Mucosa of descending colon (tissue), 3 donors: Measurements from ENCODE around the gene KDM2B. TPM values are rescaled to one million over a fixed set of nuclear protein-coding genes. Genes with fewer than 3 reads are reported as not detected.

Experiments
- ATAC-seq: fragments of 200-7000 bp; cut with Tn5 transposase; one replicate; pipeline ENCODE4 v1.9.1; 2020; ENCODE audit warnings: mild to moderate bottlenecking, moderate library complexity
- DNase-seq, 3 donors: peaks; one replicate each; pipeline ENCODE4 v3.0.0-alpha.2; 2020
- H3K36me3 ChIP-seq: fragments of 200-600 bp; one replicate; pipeline ENCODE4 v1.8.0; 2021; ENCODE audit warnings: low read depth, mild to moderate bottlenecking
- H3K4me1 ChIP-seq: fragments of 200-600 bp; one replicate; pipeline ENCODE4 v1.8.0; 2021; ENCODE audit warnings: low read depth, mild to moderate bottlenecking
- H3K4me3 ChIP-seq: fragments of 200-600 bp; one replicate; pipeline ENCODE4 v1.8.0; 2021; ENCODE audit warnings: mild to moderate bottlenecking
- H3K9me3 ChIP-seq: fragments of 200-600 bp; one replicate; pipeline ENCODE4 v1.8.0; 2021; ENCODE audit warnings: mild to moderate bottlenecking
- intact Hi-C, 2 donors: fragments of 100-400 bp; cut with DNase I in 1 of 2; cut with micrococcal nuclease in 1 of 2; formaldehyde crosslinking; loops; one replicate each; pipeline versions ENCODE4 v1.11.0 to v1.11.1; 2022; cut with DNase I, micrococcal nuclease
- total RNA-seq, 3 donors: library from RNA; stranded (reverse); fragmentation: NEBNext Ultra II Directional in 2 of 3; extraction: Animal tissue kit (Norgen Biotek cat#: 25700) in 2 of 3; gene quantifications; one replicate each; pipeline versions ENCODE4 v1.2.1 to v1.2.4, GENCODE V29; 2021 to 2023
- TF ChIP-seq, protein P1 (sequence below): fragments of 200-600 bp; IDR thresholded peaks from one replicate; pipeline ENCODE4 v1.8.0; 2022; ENCODE audit warnings: antibody characterized with exemption, mild to moderate bottlenecking
- donor health status: DM: no; HTN: no; CAD: no; lungs with moderate emphysema.
- donor health status: DM: no; HTN: no; CAD: no.
- donor health status: DM: no; HTN: yes; CAD: no.

Gene KDM2B
- total RNA-seq, 3 donors from 2014 or later, result 17.9 to 24.5 (median 18.3) TPM

DNA sequence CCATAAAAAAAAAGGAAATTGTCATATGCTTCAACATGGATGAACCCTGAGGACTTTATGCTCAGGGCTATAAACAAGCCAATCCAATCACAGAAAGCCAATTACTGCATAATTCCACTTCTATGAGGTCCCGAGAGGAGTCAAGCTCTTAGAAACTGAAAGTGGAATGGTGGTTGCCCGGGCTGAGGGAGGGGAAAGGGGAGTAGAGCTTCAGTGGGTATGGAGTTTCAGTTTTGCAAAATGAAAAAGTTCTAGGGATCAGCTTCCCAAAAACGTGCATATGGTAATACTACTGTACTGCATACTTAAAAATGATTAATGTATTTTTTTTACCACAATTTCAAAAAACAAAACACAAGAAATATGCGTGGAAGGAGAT is 128.9 kb downstream of the KDM2B start:
- TF ChIP-seq, protein P1, sequence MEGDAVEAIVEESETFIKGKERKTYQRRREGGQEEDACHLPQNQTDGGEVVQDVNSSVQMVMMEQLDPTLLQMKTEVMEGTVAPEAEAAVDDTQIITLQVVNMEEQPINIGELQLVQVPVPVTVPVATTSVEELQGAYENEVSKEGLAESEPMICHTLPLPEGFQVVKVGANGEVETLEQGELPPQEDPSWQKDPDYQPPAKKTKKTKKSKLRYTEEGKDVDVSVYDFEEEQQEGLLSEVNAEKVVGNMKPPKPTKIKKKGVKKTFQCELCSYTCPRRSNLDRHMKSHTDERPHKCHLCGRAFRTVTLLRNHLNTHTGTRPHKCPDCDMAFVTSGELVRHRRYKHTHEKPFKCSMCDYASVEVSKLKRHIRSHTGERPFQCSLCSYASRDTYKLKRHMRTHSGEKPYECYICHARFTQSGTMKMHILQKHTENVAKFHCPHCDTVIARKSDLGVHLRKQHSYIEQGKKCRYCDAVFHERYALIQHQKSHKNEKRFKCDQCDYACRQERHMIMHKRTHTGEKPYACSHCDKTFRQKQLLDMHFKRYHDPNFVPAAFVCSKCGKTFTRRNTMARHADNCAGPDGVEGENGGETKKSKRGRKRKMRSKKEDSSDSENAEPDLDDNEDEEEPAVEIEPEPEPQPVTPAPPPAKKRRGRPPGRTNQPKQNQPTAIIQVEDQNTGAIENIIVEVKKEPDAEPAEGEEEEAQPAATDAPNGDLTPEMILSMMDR, result no peak
- Histone ChIP-seq H3K36me3 (no peaks in the 10 kb centered on the region), H3K4me1 (peaks cover 15% of the 10 kb centered on the region), H3K4me3 (no peak overlapping the region), H3K9me3 (no peaks in the 10 kb centered on the region)
- DNase-seq (peak in 1 of 3 donors; percentile 59), ATAC-seq (peak; percentile 82)
- intact Hi-C loops, result no loop called here

GRCh38 chr12:121448771-121449315 is 132.0 kb downstream of the KDM2B start:
- H3K36me3 ChIP-seq, result no peaks in the 10 kb centered on the region
- peaks cover 23% of the 10 kb centered on the region for H3K4me1 ChIP-seq
- H3K4me3 ChIP-seq, result no peak overlapping the region
- DNase-seq, result peak in 1 of 3 donors; percentile 22
- intact Hi-C loops, result loop anchor here in 1 of 2 donors (10.0 kb wide), 1 partner anchor 114 kb away; no protein-coding TSS in a partner anchor
- TF ChIP-seq, protein P1, result no peak
- no peak for ATAC-seq
- no peaks in the 10 kb centered on the region for H3K9me3 ChIP-seq

DNA sequence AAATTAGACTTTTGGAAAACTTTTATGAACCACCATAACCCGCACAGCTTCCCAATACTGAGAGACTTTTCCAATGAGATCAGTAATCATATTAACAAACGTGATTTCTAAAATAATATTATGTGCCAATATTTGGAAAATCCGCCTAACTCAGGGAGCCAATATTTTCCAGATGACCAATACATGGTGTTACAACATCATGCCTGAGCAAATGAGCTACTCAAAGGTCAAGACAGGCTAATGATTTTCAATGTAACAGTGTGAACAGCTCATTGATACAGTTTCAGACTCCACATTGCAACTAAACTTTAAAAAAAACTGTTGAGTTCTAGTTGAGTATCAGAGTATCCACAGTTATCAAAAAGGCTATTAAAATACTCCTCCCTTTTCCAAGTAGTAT is 134.1 kb downstream of the KDM2B start:
- ATAC-seq, result no peak
- DNase-seq, result no peak
- Histone ChIP-seq H3K4me3 (no peak overlapping the region), H3K4me1 (peaks cover 16% of the 10 kb centered on the region), H3K36me3 (no peaks in the 10 kb centered on the region), H3K9me3 (no peaks in the 10 kb centered on the region)
- intact Hi-C loops, result loop anchor here in 1 of 2 donors (10.0 kb wide), 1 partner anchor 112 kb away; no protein-coding TSS in a partner anchor
- TF ChIP-seq, protein P1, result no peak

GRCh38 chr12:121444842-121445202 is 136.0 kb downstream of the KDM2B start:
- no peaks in the 10 kb centered on the region for H3K9me3 ChIP-seq
- no peak overlapping the region for H3K4me3 ChIP-seq
- ATAC-seq (peak; percentile 6), DNase-seq (no peak)
- no peaks in the 10 kb centered on the region for H3K36me3 ChIP-seq
- peaks cover 13% of the 10 kb centered on the region for H3K4me1 ChIP-seq
- TF ChIP-seq, protein P1, result no peak
- intact Hi-C loops, result loop anchor here (5.0 to 10.0 kb wide), 2 partner anchors 108 to 110 kb away; no protein-coding TSS in a partner anchor

DNA sequence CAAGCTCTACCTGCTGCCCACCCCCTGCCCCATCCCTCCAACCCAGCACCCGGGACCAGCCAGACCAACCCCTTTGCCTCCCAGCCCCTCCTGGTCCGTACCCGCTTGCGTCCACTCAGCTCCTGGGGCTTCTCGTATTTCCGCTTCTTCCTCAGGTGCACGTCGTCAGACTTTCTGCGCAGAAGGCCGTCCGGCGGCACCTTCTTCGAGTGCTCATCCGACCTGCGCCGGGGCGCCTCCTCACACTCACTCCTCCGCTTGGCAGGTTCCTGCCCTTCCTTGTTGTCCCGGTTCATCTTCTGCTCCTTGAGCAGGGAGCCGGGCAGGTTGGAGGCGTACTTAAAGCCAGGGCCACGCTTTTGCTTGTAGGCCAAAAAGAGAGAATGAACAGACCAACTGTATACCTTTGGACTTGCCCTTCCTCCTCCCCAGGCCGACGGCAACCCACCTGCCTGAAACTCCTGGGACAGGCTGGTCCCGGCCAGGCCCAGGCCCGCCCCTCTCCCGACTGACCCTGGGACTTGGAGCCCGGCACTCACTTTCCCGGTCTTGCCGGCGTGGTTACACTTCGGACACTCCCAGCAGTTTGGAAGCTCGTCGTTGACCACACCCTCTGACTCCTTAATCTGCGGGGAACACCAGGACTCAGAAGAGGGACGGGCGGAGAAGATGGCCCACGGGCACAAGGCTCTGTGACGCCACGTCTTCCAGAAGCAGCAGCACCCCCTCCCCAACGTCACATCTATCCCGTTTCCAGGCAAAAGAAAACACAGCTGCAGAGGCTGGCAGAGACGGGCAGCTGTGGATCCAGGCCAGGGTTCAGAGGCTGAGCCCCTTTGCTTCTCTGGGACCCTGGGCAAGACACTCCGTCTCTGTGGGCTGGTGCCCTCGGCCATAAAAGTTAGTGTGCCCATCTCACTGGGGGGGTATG is 136.6 kb downstream of the KDM2B start:
- Histone ChIP-seq H3K36me3 (no peaks in the 10 kb centered on the region), H3K4me3 (no peak overlapping the region), H3K4me1 (peaks cover 13% of the 10 kb centered on the region), H3K9me3 (no peaks in the 10 kb centered on the region)
- intact Hi-C loops, result loop anchor here (5.0 to 10.0 kb wide), 2 partner anchors 107 to 109 kb away; no protein-coding TSS in a partner anchor
- ATAC-seq, result peak; percentile 73
- DNase-seq, result peak; percentile 39 to 75 (median 67)
- TF ChIP-seq, protein P1, result no peak
